Heart right ventricle (tissue), 16 donors: ENCODE measurements around the gene SMAD3. TPM values are rescaled to one million over a fixed set of nuclear protein-coding genes. Genes with fewer than 3 reads are reported as not detected.

Experiments used
- ATAC-seq, 8 donors: fragments of 200-7000 bp; cut with Tn5 transposase; one replicate each; pipeline ENCODE4 v1.9.1; 2020; ENCODE audit warnings: mild to moderate bottlenecking in 8 of 8, moderate library complexity in 8 of 8, moderate number of reproducible peaks in 1 of 8
- DNase-seq, 2 donors: peaks; one replicate each; pipeline ENCODE4 v3.0.0-alpha.2; 2020
- H3K27ac ChIP-seq, 10 donors: fragments of 200-600 bp; sonication (generic) in 2 of 10; one replicate each; pipeline versions ENCODE4 v1.5.0 to v1.8.0; 2020 to 2022; ENCODE audit warnings: mild to moderate bottlenecking in 3 of 10
- H3K27me3 ChIP-seq, 7 donors: fragments of 200-600 bp; one replicate each; pipeline ENCODE4 v1.8.0; 2021 to 2022; ENCODE audit warnings: mild to moderate bottlenecking in 2 of 7
- H3K36me3 ChIP-seq, 9 donors: fragments of 200-600 bp; sonication (generic) in 1 of 9; one replicate each; pipeline versions ENCODE4 v1.5.0 to v1.8.0; 2020 to 2022; ENCODE audit warnings: mild to moderate bottlenecking in 2 of 9
- H3K4me1 ChIP-seq, 9 donors: fragments of 200-600 bp; sonication (generic) in 1 of 9; one replicate each; pipeline versions ENCODE4 v1.5.0 to v1.8.0; 2020 to 2022; ENCODE audit warnings: mild to moderate bottlenecking in 4 of 9
- H3K4me3 ChIP-seq, 10 donors: fragments of 200-600 bp; sonication (generic) in 2 of 10; one replicate each; pipeline versions ENCODE4 v1.5.0 to v1.8.0; 2020 to 2022; ENCODE audit warnings: mild to moderate bottlenecking in 7 of 10, moderate library complexity in 2 of 10
- H3K9me3 ChIP-seq, 11 donors: fragments of 200-600 bp in 10 of 11; sonication (generic) in 2 of 11; one replicate each; pipeline versions ENCODE4 v1.5.0 to v1.8.0; 2013 to 2022; ENCODE audit warnings: mild to moderate bottlenecking in 2 of 11, control low read depth in 1 of 11, moderate library complexity in 1 of 11
- CTCF ChIP-seq, 9 donors: fragments of 200-600 bp; sonication (generic) in 2 of 9; IDR thresholded peaks; one replicate each; pipeline versions ENCODE4 v1.5.0 to v1.8.0; 2021 to 2022; ENCODE audit warnings: antibody characterized with exemption in 9 of 9, mild to moderate bottlenecking in 5 of 9, moderate library complexity in 1 of 9
- WGBS, 2 donors: extraction: QIAGEN DNeasy Blood & Tissue Kit; methylation state at CpG; one replicate each; pipeline ENCODE4 v1.1.7; 2013; ENCODE audit warnings: inconsistent platforms in 1 of 2; 5-methylcytosine and 5-hydroxymethylcytosine counted together
- intact Hi-C, 10 donors: fragments of 100-400 bp; cut with DNase I; formaldehyde crosslinking; loops; one replicate each; pipeline versions ENCODE4 v1.11.1 to v1.14.2; 2022
- polyA plus RNA-seq, 2 donors: library from polyadenylated mRNA; stranded (reverse); fragments of 200-250 nt; gene quantifications; one replicate each; pipeline ENCODE4 v1.2.3, GENCODE V29; 2013
- total RNA-seq, 10 donors: library from RNA; stranded (reverse); fragmentation: NEBNext Ultra II Directional in 3 of 10; extraction: Animal tissue kit (Norgen Biotek cat#: 25700) in 3 of 10; gene quantifications; one replicate each; pipeline versions ENCODE4 v1.2.1 to v1.2.4, GENCODE V29; 2021 to 2023
- donor health status: Arrhythmogenic right ventricular cardiomyopathy.
- donor health status: ischemic (EF 13 %, LVEDD 7.1; RV severe dilation, severe dysfunction).
- donor health status: healthy with polysubstance abuse.
- donor health status: DM: no; HTN: yes; CAD: no.
- donor health status: DM: no; HTN: no; CAD: no.
- donor health status: ischemic (EF 25% LVEDD 6.9; RV normal size, moderate dysfunction).
- donor health status: ischemic (EF 25% LVEDD 5.7; RV mildly dilated, moderate dysfunction).
- donor health status: healthy.
- donor health status: DM: yes; HTN: yes; CAD: no.
- donor health status: Ischemic cardiomyopathy.
- donor health status: ischemic (EF 35%, LVEDD 5.7; RV mildly dilated, moderate dysfunction).
- donor health status: nonischemic (EF 11% LVEDD 7.7; RV severe dilation, severe dysfunction).
- donor health status: DM: yes; HTN: yes; CAD: no.
- donor health status: PGD.
- donor health status: ischemic (EF 29% LVEDD 5.4; RV normal size, mild dysfunction).
- donor health status: nonischemic (EF 23%, LVEDD 6.1; RV moderate dilation, normal function).

Gene SMAD3
- total and polyA plus RNA-seq, 12 donors, result 6.2 to 44.8 (median 15.5) TPM

- Histone ChIP-seq H3K4me1 (peaks cover 2 to 43% (median 33%) of the 10 kb centered on the region in 9 donors), H3K36me3 (no peaks in the 10 kb centered on the region), H3K27me3 (no peaks in the 10 kb centered on the region), H3K4me3 (peak overlapping the region; percentile 73 to 96 (median 82)), H3K9me3 (no peaks in the 10 kb centered on the region), H3K27ac (peak overlapping the region; percentile 82 to 97 (median 93))
- WGBS, 2 donors, result 5 to 6% methylated on average over 60 to 75 of the region's 75 CpGs
- intact Hi-C loops, result loop anchor here in 8 of 10 donors (5.0 to 10.0 kb wide), 10 partner anchors 37 to 190 kb away; partner anchors contain the start of genes AAGAB (in 4 of the 8) and IQCH (in 4 of the 8)
- peak in 3 of 9 donors; percentile 19 to 28 (median 27) for TF ChIP-seq CTCF (IDR thresholded peaks at IDR 0.05)
- no peak for DNase-seq
- ATAC-seq, result peak in 6 of 8 donors; percentile 9 to 87 (median 42)
These were observed 533 bp upstream of the SMAD3 start for GRCh38 chr15:67064607-67065530.

GRCh38 chr15:67066041-67066958, 898 bp downstream of the SMAD3 start:
- no peak for TF ChIP-seq CTCF (IDR thresholded peaks at IDR 0.05)
- ATAC-seq, result peak in 4 of 8 donors; percentile 8 to 28 (median 17)
- peak overlapping the region; percentile 82 to 97 (median 93) for H3K27ac ChIP-seq
- H3K27me3 ChIP-seq, result no peaks in the 10 kb centered on the region
- peak overlapping the region; percentile 73 to 96 (median 82) for H3K4me3 ChIP-seq
- H3K9me3 ChIP-seq, result no peaks in the 10 kb centered on the region
- intact Hi-C loops, result loop anchor here in 8 of 10 donors (2.0 to 10.0 kb wide), 12 partner anchors 36 to 189 kb away; partner anchors contain the start of genes AAGAB (in 5 of the 8) and IQCH (in 5 of the 8)
- peaks cover 2 to 55% (median 46%) of the 10 kb centered on the region in 9 donors for H3K4me1 ChIP-seq
- WGBS, 2 donors, result 0 to 1% methylated on average over 72 of the region's 72 CpGs
- H3K36me3 ChIP-seq, result peaks cover 0 to 10% (median 0%) of the 10 kb centered on the region in 9 donors
- peak in 1 of 2 donors; percentile 31 for DNase-seq

GRCh38 chr15:67066959-67067853, 1.8 kb downstream of the SMAD3 start:
- WGBS, 2 donors, result 16% methylated on average over 28 of the region's 28 CpGs
- DNase-seq (peak in 1 of 2 donors; percentile 18), ATAC-seq (peak in 3 of 8 donors; percentile 16 to 17 (median 16))
- Histone ChIP-seq H3K9me3 (no peaks in the 10 kb centered on the region), H3K36me3 (peaks cover 0 to 12% (median 0%) of the 10 kb centered on the region in 9 donors), H3K27ac (peak overlapping the region in 8 of 10 donors; percentile 31 to 97 (median 93)), H3K4me1 (peaks cover 2 to 63% (median 51%) of the 10 kb centered on the region in 9 donors), H3K4me3 (peak overlapping the region; percentile 73 to 96 (median 82)), H3K27me3 (no peaks in the 10 kb centered on the region)
- intact Hi-C loops, result loop anchor here in 8 of 10 donors (2.0 to 10.0 kb wide), 12 partner anchors 35 to 188 kb away; partner anchors contain the start of genes AAGAB (in 5 of the 8) and IQCH (in 5 of the 8)
- no peak for TF ChIP-seq CTCF (IDR thresholded peaks at IDR 0.05)
